ENCODE measurements around the gene P2RY2. TPM values are rescaled to one million over a fixed set of nuclear protein-coding genes. Genes with fewer than 3 reads are reported as not detected.
A peak's percentile ranks its signal among the peaks of the same experiment; 100 is the strongest.

Gene P2RY2
- total and polyA plus RNA-seq, 2 donors (not counting 1 experiment from before 2014, with no cell fraction given) = 0.12 to 0.37 TPM

GRCh38 chr11:73217131-73217809 lies 811 bp upstream of the P2RY2 start:
- H3K9me3 Mint-ChIP-seq (ENCODE audit: insufficient read depth) = no peaks in the 10 kb centered on the region
- H3K9me3 ChIP-seq (ENCODE audit: control extremely low read depth in 1 of 3, control insufficient read depth in 2 of 3, insufficient read depth in 1 of 3, low read length in 2 of 3) = peaks cover 0 to 2% (median 0%) of the 10 kb centered on the region in 3 donors
- intact Hi-C loops (cut with micrococcal nuclease) = no loop called here
- no peak for ATAC-seq (ENCODE audit: low read depth)
- peaks cover 24% of the 10 kb centered on the region for H3K4me1 Mint-ChIP-seq
- peaks cover 0 to 31% (median 9%) of the 10 kb centered on the region in 4 experiments for H3K27me3 ChIP-seq (replicated peaks in 1 of 4; ENCODE audit: control extremely low read depth in 1 of 4, control insufficient read depth in 3 of 4, insufficient read depth in 4 of 4, low read length in 3 of 4)
- peaks cover 23 to 25% of the 10 kb centered on the region in 2 donors for H3K4me1 ChIP-seq (ENCODE audit: control insufficient read depth in 2 of 2, insufficient read depth in 2 of 2, low read length in 2 of 2)
- H3K27me3 Mint-ChIP-seq = peaks cover 27% of the 10 kb centered on the region
- POLR2A ChIA-PET = no interaction called here
- H3K27ac Mint-ChIP-seq = peak overlapping the region; percentile 53
- H2AFZ ChIP-seq (ENCODE audit: insufficient read depth, low read depth, low read length, poor library complexity, severe bottlenecking) = no peak overlapping the region
- peak overlapping the region in 1 of 5 experiments; percentile 59 for H3K4me3 ChIP-seq (ENCODE audit: control extremely low read depth in 1 of 5, extremely low read depth in 1 of 5, insufficient read depth in 1 of 5, low read depth in 2 of 5, low read length in 4 of 5)
- over 99% methylated on average over 15 of the region's 15 CpGs for WGBS (ENCODE audit: insufficient coverage)
- H3K79me2 ChIP-seq (ENCODE audit: control insufficient read depth, insufficient read depth, low read length) = no peaks in the 10 kb centered on the region
- H3K36me3 ChIP-seq (replicated peaks in 1 of 2; ENCODE audit: control extremely low read depth in 1 of 2, control insufficient read depth in 1 of 2, extremely low read depth in 1 of 2, insufficient read depth in 2 of 2, low read length in 1 of 2) = no peaks in the 10 kb centered on the region
- H3K4me2 ChIP-seq (replicated peaks; ENCODE audit: low read depth, low read length, poor library complexity, severe bottlenecking) = peak overlapping the region; percentile 98
- H3K4me3 Mint-ChIP-seq = peak overlapping the region; percentile 75
- TF ChIP-seq CTCF (IDR thresholded peaks at IDR 0.05) (no peak), EZH2 (IDR thresholded peaks at IDR 0.05; ENCODE audit: borderline replicate concordance, insufficient read depth, low read depth, low read length, poor library complexity, severe bottlenecking) (no peak)
- no peak for DNase-seq
- CTCF ChIA-PET = interaction anchor here (0.6 to 1.6 kb wide), 5 partner anchors 20 to 385 kb away, joined by 3 to 4 read pairs (median 3); no protein-coding TSS in a partner anchor
- H3K9ac ChIP-seq (ENCODE audit: low read length) = no peak overlapping the region
- no peak overlapping the region for H3K27ac ChIP-seq (ENCODE audit: low read length in 2 of 2)
- H4K20me1 ChIP-seq (ENCODE audit: control insufficient read depth, insufficient read depth, low read length, poor library complexity, severe bottlenecking) = no peaks in the 10 kb centered on the region

- Histone ChIP-seq H3K27me3 (replicated peaks in 1 of 4; ENCODE audit: control extremely low read depth in 1 of 4, control insufficient read depth in 3 of 4, insufficient read depth in 4 of 4, low read length in 3 of 4) (peaks cover 0 to 31% (median 9%) of the 10 kb centered on the region in 4 experiments), H3K27ac (ENCODE audit: low read length in 2 of 2) (no peak overlapping the region), H3K4me1 (ENCODE audit: control insufficient read depth in 2 of 2, insufficient read depth in 2 of 2, low read length in 2 of 2) (peaks cover 23 to 25% of the 10 kb centered on the region in 2 donors), H3K36me3 (replicated peaks in 1 of 2; ENCODE audit: control extremely low read depth in 1 of 2, control insufficient read depth in 1 of 2, extremely low read depth in 1 of 2, insufficient read depth in 2 of 2, low read length in 1 of 2) (no peaks in the 10 kb centered on the region), H3K79me2 (ENCODE audit: control insufficient read depth, insufficient read depth, low read length) (no peaks in the 10 kb centered on the region), H3K9me3 (ENCODE audit: control extremely low read depth in 1 of 3, control insufficient read depth in 2 of 3, insufficient read depth in 1 of 3, low read length in 2 of 3) (peaks cover 0 to 2% (median 0%) of the 10 kb centered on the region in 3 donors), H2AFZ (ENCODE audit: insufficient read depth, low read depth, low read length, poor library complexity, severe bottlenecking) (peak overlapping the region; percentile 80), H3K4me2 (replicated peaks; ENCODE audit: low read depth, low read length, poor library complexity, severe bottlenecking) (peak overlapping the region; percentile 98), H3K4me3 (ENCODE audit: control extremely low read depth in 1 of 5, extremely low read depth in 1 of 5, insufficient read depth in 1 of 5, low read depth in 2 of 5, low read length in 4 of 5) (peak overlapping the region in 4 of 5 experiments; percentile 30 to 59 (median 48)), H3K9ac (ENCODE audit: low read length) (peak overlapping the region; percentile 67), H4K20me1 (ENCODE audit: control insufficient read depth, insufficient read depth, low read length, poor library complexity, severe bottlenecking) (no peaks in the 10 kb centered on the region)
- CTCF ChIA-PET = interaction anchor here (0.6 to 1.6 kb wide), 5 partner anchors 19 to 385 kb away, joined by 3 to 4 read pairs (median 3); no protein-coding TSS in a partner anchor
- DNase-seq (no peak), ATAC-seq (ENCODE audit: low read depth) (no peak)
- Mint-ChIP-seq H3K27ac (no peak overlapping the region), H3K27me3 (peaks cover 27% of the 10 kb centered on the region), H3K4me3 (peak overlapping the region; percentile 85), H3K4me1 (peaks cover 24% of the 10 kb centered on the region), H3K9me3 (ENCODE audit: insufficient read depth) (no peaks in the 10 kb centered on the region)
- intact Hi-C loops (cut with micrococcal nuclease) = no loop called here
- WGBS (ENCODE audit: insufficient coverage) = 58% methylated on average over 12 of the region's 14 CpGs
- TF ChIP-seq EZH2 (IDR thresholded peaks at IDR 0.05; ENCODE audit: borderline replicate concordance, insufficient read depth, low read depth, low read length, poor library complexity, severe bottlenecking) (no peak), CTCF (IDR thresholded peaks at IDR 0.05) (no peak)
- POLR2A ChIA-PET = interaction anchor here (0.6 kb wide), 1 partner anchor 76 kb away, joined by 3 read pairs; the partner anchor contains the start of gene FCHSD2
These were observed 323 bp upstream of the P2RY2 start for GRCh38 chr11:73217810-73218105.

Data from B cell (primary cell).